ENCODE results near the gene KNTC1. TPM values are rescaled to one million over a fixed set of nuclear protein-coding genes. Genes with fewer than 3 reads are reported as not detected.
A peak's percentile ranks its signal among the peaks of the same experiment; 100 is the strongest.
"Not testable (repeated sequence)": the region's sequence is repeated elsewhere in the genome, so short reads cannot be mapped to it uniquely, and the experiment has no call there.

The KNTC1 gene, protein sequence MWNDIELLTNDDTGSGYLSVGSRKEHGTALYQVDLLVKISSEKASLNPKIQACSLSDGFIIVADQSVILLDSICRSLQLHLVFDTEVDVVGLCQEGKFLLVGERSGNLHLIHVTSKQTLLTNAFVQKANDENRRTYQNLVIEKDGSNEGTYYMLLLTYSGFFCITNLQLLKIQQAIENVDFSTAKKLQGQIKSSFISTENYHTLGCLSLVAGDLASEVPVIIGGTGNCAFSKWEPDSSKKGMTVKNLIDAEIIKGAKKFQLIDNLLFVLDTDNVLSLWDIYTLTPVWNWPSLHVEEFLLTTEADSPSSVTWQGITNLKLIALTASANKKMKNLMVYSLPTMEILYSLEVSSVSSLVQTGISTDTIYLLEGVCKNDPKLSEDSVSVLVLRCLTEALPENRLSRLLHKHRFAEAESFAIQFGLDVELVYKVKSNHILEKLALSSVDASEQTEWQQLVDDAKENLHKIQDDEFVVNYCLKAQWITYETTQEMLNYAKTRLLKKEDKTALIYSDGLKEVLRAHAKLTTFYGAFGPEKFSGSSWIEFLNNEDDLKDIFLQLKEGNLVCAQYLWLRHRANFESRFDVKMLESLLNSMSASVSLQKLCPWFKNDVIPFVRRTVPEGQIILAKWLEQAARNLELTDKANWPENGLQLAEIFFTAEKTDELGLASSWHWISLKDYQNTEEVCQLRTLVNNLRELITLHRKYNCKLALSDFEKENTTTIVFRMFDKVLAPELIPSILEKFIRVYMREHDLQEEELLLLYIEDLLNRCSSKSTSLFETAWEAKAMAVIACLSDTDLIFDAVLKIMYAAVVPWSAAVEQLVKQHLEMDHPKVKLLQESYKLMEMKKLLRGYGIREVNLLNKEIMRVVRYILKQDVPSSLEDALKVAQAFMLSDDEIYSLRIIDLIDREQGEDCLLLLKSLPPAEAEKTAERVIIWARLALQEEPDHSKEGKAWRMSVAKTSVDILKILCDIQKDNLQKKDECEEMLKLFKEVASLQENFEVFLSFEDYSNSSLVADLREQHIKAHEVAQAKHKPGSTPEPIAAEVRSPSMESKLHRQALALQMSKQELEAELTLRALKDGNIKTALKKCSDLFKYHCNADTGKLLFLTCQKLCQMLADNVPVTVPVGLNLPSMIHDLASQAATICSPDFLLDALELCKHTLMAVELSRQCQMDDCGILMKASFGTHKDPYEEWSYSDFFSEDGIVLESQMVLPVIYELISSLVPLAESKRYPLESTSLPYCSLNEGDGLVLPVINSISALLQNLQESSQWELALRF (N-terminal part only)
- total RNA-seq (10 to 100 TPM; 27.2 to 27.9 TPM), polyA plus RNA-seq (ENCODE audit: insufficient read length in 2 of 2) (10 to 100 TPM; 15.0 to 23.8 TPM)
- long read RNA-seq, donor 1, partial matches to known transcripts: 0 of 1 reads
- long read RNA-seq, donor 1, other reads (novel, unspliced or antisense): 0 of 1 reads
- long read RNA-seq, donor 2: 0 reads
- long read RNA-seq, donor 3: 0 reads
- long read RNA-seq, donor 4, partial matches to known transcripts: 0 of 1 reads
- long read RNA-seq, donor 4, other reads (novel, unspliced or antisense): 0 of 1 reads

- Histone ChIP-seq H3K27ac (ENCODE audit: low read depth, low read length) (peak within 1 kb of the TSS; percentile 100), H3K9me3 (ENCODE audit: control insufficient read depth, insufficient read depth, low read length) (no peaks in the 10 kb centered on the region), H3K36me3 (ENCODE audit: control insufficient read depth, insufficient read depth, low read length) (peaks cover 4% of the 10 kb centered on the region), H3K4me3 (ENCODE audit: low read depth, low read length) (peak within 1 kb of the TSS; percentile 94), H3K27me3 (ENCODE audit: control insufficient read depth, insufficient read depth, low read length) (no peaks in the 10 kb centered on the region), H3K4me1 (ENCODE audit: control insufficient read depth, insufficient read depth, low read length) (peaks cover 12% of the 10 kb centered on the region)
- peak; percentile 100 for DNase-seq (ENCODE audit: low read depth in 4 of 6, low spot score in 6 of 6)
- 0% methylated on average over 51 of the region's 51 CpGs for WGBS (ENCODE audit: insufficient coverage)
Observed at GRCh38 chr12:122526683-122527477, at the start of gene KNTC1, which contains the start of gene RSRC2. KNTC1 (plus strand) TSS chr12:122527249; CDS start chr12:122530064, 2,815 bp downstream. RSRC2 (minus strand) TSS chr12:122526936; CDS start chr12:122526853, 83 bp downstream.

DNA sequence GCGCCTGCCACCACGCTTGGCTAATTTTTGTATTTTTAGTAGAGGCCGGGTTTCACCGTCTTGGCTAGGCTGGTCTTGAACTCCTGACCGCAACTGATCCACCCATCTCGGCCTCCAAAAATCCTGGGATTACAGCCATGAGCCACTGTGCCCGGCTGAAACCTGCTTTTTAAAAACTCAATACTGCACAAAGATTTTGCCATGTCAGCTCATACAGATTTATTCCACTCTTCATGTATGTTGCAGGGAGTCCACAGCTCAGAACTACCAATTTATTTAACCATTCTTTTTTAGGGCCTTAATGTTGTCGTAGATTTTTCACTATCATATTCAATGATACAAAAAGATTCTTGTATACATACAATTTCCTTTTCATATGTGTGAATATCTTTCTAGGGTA, 46.3 kb upstream of the KNTC1 start:
- Histone ChIP-seq H3K36me3 (ENCODE audit: control insufficient read depth, insufficient read depth, low read length) (peaks cover 50% of the 10 kb centered on the region), H3K27me3 (ENCODE audit: control insufficient read depth, insufficient read depth, low read length) (no peaks in the 10 kb centered on the region), H3K9me3 (ENCODE audit: control insufficient read depth, insufficient read depth, low read length) (no peaks in the 10 kb centered on the region), H3K4me1 (ENCODE audit: control insufficient read depth, insufficient read depth, low read length) (no peaks in the 10 kb centered on the region), H3K27ac (ENCODE audit: low read depth, low read length) (no peak overlapping the region), H3K4me3 (ENCODE audit: low read depth, low read length) (no peak overlapping the region)
- DNase-seq (ENCODE audit: low read depth in 4 of 6, low spot score in 6 of 6): no peak
- 98% methylated on average over 7 of the region's 8 CpGs for WGBS (ENCODE audit: insufficient coverage)

DNA sequence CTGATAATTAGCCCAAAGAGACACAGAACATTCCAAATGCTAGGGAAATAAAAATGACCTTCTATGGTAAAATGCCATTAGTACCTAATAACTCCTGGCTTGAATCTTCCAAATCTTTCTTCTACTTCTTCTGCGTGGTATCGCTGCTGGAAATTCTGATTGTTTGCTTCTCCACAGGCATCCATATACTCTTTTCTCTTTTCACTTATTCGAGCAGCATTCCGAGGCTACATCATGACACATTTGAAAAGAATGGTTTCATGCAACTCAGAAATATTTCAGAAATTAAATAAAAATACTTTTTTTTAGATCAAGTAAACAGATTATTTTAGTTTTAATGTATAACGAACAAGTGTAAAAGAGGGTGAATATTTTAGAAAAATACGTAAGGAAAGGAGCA, 45.2 kb upstream of the KNTC1 start:
- Histone ChIP-seq H3K4me3 (ENCODE audit: low read depth, low read length) (no peak overlapping the region), H3K27ac (ENCODE audit: low read depth, low read length) (no peak overlapping the region), H3K36me3 (ENCODE audit: control insufficient read depth, insufficient read depth, low read length) (peaks cover 50% of the 10 kb centered on the region), H3K27me3 (ENCODE audit: control insufficient read depth, insufficient read depth, low read length) (no peaks in the 10 kb centered on the region), H3K4me1 (ENCODE audit: control insufficient read depth, insufficient read depth, low read length) (no peaks in the 10 kb centered on the region), H3K9me3 (ENCODE audit: control insufficient read depth, insufficient read depth, low read length) (no peaks in the 10 kb centered on the region)
- no peak for DNase-seq (ENCODE audit: low read depth in 4 of 6, low spot score in 6 of 6)
- 92% methylated on average over 2 of the region's 6 CpGs for WGBS (ENCODE audit: insufficient coverage)

- no peak for DNase-seq (ENCODE audit: low read depth in 4 of 6, low spot score in 6 of 6)
- peaks cover 54% of the 10 kb centered on the region for H3K36me3 ChIP-seq (ENCODE audit: control insufficient read depth, insufficient read depth, low read length)
- no peak overlapping the region for H3K4me3 ChIP-seq (ENCODE audit: low read depth, low read length)
- H3K9me3 ChIP-seq (ENCODE audit: control insufficient read depth, insufficient read depth, low read length): no peaks in the 10 kb centered on the region
- H3K4me1 ChIP-seq (ENCODE audit: control insufficient read depth, insufficient read depth, low read length): no peaks in the 10 kb centered on the region
- 100% methylated on average over 1 of the region's 5 CpGs for WGBS (ENCODE audit: insufficient coverage)
- no peaks in the 10 kb centered on the region for H3K27me3 ChIP-seq (ENCODE audit: control insufficient read depth, insufficient read depth, low read length)
- no peak overlapping the region for H3K27ac ChIP-seq (ENCODE audit: low read depth, low read length)
Observed at GRCh38 chr12:122483969-122484368, 43.1 kb upstream of the KNTC1 start.

GRCh38 chr12:122484385-122484784, 42.7 kb upstream of the KNTC1 start:
- not testable (repeated sequence) for H3K4me1 ChIP-seq (ENCODE audit: control insufficient read depth, insufficient read depth, low read length); DNase-seq (ENCODE audit: low read depth in 4 of 6, low spot score in 6 of 6); H3K27me3 ChIP-seq (ENCODE audit: control insufficient read depth, insufficient read depth, low read length); H3K9me3 ChIP-seq (ENCODE audit: control insufficient read depth, insufficient read depth, low read length); H3K27ac ChIP-seq (ENCODE audit: low read depth, low read length); H3K4me3 ChIP-seq (ENCODE audit: low read depth, low read length)
- 100% methylated on average over 1 of the region's 1 CpG for WGBS (ENCODE audit: insufficient coverage)
- H3K36me3 ChIP-seq (ENCODE audit: control insufficient read depth, insufficient read depth, low read length): peaks cover 54% of the 10 kb centered on the region

- not testable (repeated sequence) for H3K27me3 ChIP-seq (ENCODE audit: control insufficient read depth, insufficient read depth, low read length); H3K9me3 ChIP-seq (ENCODE audit: control insufficient read depth, insufficient read depth, low read length); DNase-seq (ENCODE audit: low read depth in 4 of 6, low spot score in 6 of 6); H3K27ac ChIP-seq (ENCODE audit: low read depth, low read length); H3K4me3 ChIP-seq (ENCODE audit: low read depth, low read length); H3K4me1 ChIP-seq (ENCODE audit: control insufficient read depth, insufficient read depth, low read length)
- peaks cover 50% of the 10 kb centered on the region for H3K36me3 ChIP-seq (ENCODE audit: control insufficient read depth, insufficient read depth, low read length)
- WGBS (ENCODE audit: insufficient coverage): no CpG with 5 or more reads among the region's 6 CpGs
Observed at GRCh38 chr12:122486360-122486759, 40.7 kb upstream of the KNTC1 start.

GRCh38 chr12:122486805-122487426, 40.1 kb upstream of the KNTC1 start:
- WGBS (ENCODE audit: insufficient coverage): 100% methylated on average over 7 of the region's 7 CpGs
- no peak overlapping the region for H3K4me3 ChIP-seq (ENCODE audit: low read depth, low read length)
- H3K27ac ChIP-seq (ENCODE audit: low read depth, low read length): no peak overlapping the region
- H3K27me3 ChIP-seq (ENCODE audit: control insufficient read depth, insufficient read depth, low read length): no peaks in the 10 kb centered on the region
- H3K9me3 ChIP-seq (ENCODE audit: control insufficient read depth, insufficient read depth, low read length): no peaks in the 10 kb centered on the region
- peaks cover 55% of the 10 kb centered on the region for H3K36me3 ChIP-seq (ENCODE audit: control insufficient read depth, insufficient read depth, low read length)
- no peak for DNase-seq (ENCODE audit: low read depth in 4 of 6, low spot score in 6 of 6)
- no peaks in the 10 kb centered on the region for H3K4me1 ChIP-seq (ENCODE audit: control insufficient read depth, insufficient read depth, low read length)

DNA sequence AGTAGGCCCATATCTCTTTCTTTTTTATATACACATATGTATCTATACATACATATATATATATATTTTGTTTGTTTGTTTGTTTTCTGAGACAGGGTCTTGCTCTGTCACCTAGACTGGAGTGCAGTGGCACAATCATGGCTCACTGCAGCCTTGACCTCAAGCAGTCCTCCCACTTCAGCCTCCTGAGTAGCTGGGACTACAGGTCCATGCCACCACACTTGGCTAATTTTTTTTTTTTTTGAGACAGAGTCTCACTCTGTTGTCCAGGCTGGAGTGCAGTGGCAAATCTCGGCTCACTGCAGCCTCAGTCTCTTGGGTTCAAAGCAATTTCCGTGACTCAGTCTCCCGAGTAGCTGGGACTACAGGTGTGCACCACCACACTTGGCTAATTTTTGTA, 39.2 kb upstream of the KNTC1 start:
- H3K27me3 ChIP-seq (ENCODE audit: control insufficient read depth, insufficient read depth, low read length); H3K4me3 ChIP-seq (ENCODE audit: low read depth, low read length); H3K4me1 ChIP-seq (ENCODE audit: control insufficient read depth, insufficient read depth, low read length): not testable (repeated sequence)

More for the DNA sequence above, 39.2 kb upstream of the KNTC1 start:
- peaks cover 56% of the 10 kb centered on the region for H3K36me3 ChIP-seq (ENCODE audit: control insufficient read depth, insufficient read depth, low read length)
- 97% methylated on average over 3 of the region's 3 CpGs for WGBS (ENCODE audit: insufficient coverage)
- not testable (repeated sequence) for DNase-seq (ENCODE audit: low read depth in 4 of 6, low spot score in 6 of 6); H3K9me3 ChIP-seq (ENCODE audit: control insufficient read depth, insufficient read depth, low read length); H3K27ac ChIP-seq (ENCODE audit: low read depth, low read length)
